Measurements from ENCODE around the gene BCL2.

GRCh38 chr18:63247926-63248325 is 71.6 kb downstream of the BCL2 start:
- TF ChIP-seq RXRA (IDR thresholded peaks at IDR 0.05; ENCODE audit: borderline replicate concordance, low read depth), result no peak
- no peak for TF ChIP-seq CTCF (IDR thresholded peaks at IDR 0.05)
- TF ChIP-seq GABPA (IDR thresholded peaks at IDR 0.05; ENCODE audit: low read depth), result no peak

Data from SK-N-SH (cell line).